ENCODE measurements around the gene AGK. TPM values are rescaled to one million over a fixed set of nuclear protein-coding genes. Genes with fewer than 3 reads are reported as not detected.
A peak's percentile ranks its signal among the peaks of the same experiment; 100 is the strongest.

AGK gene
- total RNA-seq, 6 experiments from 2014 or later: 14.7 to 18.0 (median 16.1) TPM

DNA sequence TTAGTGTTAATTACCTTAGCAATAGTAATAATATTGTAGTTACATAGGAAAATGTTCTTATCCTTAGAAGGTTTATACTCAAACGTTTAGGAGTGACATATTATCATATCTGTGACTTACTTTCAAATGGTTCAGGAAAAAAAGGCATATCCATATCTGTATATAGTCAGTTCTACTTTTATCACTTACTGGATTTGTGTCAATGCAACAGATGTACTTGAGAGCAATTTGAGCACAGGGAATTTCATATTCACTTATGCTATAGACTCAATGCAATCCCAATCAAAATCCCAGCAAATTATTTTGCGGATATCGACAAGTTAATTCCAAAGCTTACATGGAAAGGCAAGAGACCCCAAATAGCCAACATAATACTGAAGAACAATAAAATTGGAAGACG lies 140.8 kb downstream of the AGK start:
- TF ChIP-seq, protein P1, sequence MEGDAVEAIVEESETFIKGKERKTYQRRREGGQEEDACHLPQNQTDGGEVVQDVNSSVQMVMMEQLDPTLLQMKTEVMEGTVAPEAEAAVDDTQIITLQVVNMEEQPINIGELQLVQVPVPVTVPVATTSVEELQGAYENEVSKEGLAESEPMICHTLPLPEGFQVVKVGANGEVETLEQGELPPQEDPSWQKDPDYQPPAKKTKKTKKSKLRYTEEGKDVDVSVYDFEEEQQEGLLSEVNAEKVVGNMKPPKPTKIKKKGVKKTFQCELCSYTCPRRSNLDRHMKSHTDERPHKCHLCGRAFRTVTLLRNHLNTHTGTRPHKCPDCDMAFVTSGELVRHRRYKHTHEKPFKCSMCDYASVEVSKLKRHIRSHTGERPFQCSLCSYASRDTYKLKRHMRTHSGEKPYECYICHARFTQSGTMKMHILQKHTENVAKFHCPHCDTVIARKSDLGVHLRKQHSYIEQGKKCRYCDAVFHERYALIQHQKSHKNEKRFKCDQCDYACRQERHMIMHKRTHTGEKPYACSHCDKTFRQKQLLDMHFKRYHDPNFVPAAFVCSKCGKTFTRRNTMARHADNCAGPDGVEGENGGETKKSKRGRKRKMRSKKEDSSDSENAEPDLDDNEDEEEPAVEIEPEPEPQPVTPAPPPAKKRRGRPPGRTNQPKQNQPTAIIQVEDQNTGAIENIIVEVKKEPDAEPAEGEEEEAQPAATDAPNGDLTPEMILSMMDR (IDR thresholded peaks at IDR 0.05): no peak
- H3K27me3 Mint-ChIP-seq (ENCODE audit: insufficient read depth): no peaks in the 10 kb centered on the region
- H3K27ac Mint-ChIP-seq: no peak overlapping the region
- peaks cover 11% of the 10 kb centered on the region for H3K4me1 Mint-ChIP-seq (ENCODE audit: low read depth)
- no peaks in the 10 kb centered on the region for H3K9me3 Mint-ChIP-seq
- no peak overlapping the region for H3K4me3 Mint-ChIP-seq
- no peak for DNase-seq
- H3K36me3 Mint-ChIP-seq (ENCODE audit: low read depth): no peaks in the 10 kb centered on the region

DNA sequence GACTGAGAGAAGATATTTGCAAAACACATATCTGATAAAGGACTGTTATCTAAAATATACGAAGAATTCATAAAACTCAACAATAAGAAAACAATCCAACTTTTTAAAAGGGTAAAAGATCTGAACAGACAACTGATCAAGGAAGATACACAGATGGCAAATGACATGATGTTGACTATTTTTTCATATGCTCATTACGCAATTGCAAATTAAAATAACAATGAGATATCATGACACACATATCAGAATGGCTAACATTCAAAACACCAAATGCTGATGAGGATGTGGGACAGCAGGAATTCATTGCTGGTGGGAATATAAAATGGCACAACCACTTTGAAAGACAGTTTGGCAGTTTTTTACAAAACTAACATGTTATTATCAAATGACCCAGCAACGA lies 141.9 kb downstream of the AGK start:
- no peaks in the 10 kb centered on the region for H3K27me3 Mint-ChIP-seq (ENCODE audit: insufficient read depth)
- H3K4me1 Mint-ChIP-seq (ENCODE audit: low read depth): peaks cover 19% of the 10 kb centered on the region
- TF ChIP-seq, protein P1 (IDR thresholded peaks at IDR 0.05): no peak
- no peaks in the 10 kb centered on the region for H3K9me3 Mint-ChIP-seq
- H3K27ac Mint-ChIP-seq: no peak overlapping the region
- no peaks in the 10 kb centered on the region for H3K36me3 Mint-ChIP-seq (ENCODE audit: low read depth)
- H3K4me3 Mint-ChIP-seq: no peak overlapping the region
- no peak for DNase-seq

DNA sequence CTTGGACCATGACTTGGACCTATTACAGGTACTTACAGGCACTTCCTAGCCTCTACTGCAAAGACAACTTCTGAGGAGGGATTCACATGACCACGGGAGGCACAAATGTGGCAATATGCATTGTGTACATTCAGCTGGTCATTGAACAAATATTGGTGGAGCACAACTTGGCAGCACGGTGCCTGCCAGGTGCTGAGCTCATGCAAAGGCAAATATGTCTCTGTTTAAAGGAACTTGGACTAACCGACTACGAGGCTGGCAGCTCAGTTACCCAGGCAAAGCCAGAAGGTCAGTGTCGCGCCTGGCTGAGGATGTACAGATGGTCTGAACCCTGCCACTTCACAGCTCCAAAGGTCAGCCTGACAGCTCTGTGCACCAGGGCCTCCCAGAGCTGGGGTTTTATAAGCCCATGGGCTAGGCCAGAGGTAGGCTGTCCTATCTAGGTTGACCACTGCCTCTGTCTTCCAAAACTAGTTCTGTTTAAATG lies 144.6 kb downstream of the AGK start:
- TF ChIP-seq, protein P1 (IDR thresholded peaks at IDR 0.05): no peak
- Mint-ChIP-seq H3K9me3 (no peaks in the 10 kb centered on the region), H3K36me3 (ENCODE audit: low read depth) (no peaks in the 10 kb centered on the region), H3K27ac (no peak overlapping the region), H3K4me1 (ENCODE audit: low read depth) (peaks cover 31% of the 10 kb centered on the region), H3K4me3 (no peak overlapping the region), H3K27me3 (ENCODE audit: insufficient read depth) (peaks cover 1% of the 10 kb centered on the region; the same call in 1 of the 2 replicates)
- no peak for DNase-seq

DNA sequence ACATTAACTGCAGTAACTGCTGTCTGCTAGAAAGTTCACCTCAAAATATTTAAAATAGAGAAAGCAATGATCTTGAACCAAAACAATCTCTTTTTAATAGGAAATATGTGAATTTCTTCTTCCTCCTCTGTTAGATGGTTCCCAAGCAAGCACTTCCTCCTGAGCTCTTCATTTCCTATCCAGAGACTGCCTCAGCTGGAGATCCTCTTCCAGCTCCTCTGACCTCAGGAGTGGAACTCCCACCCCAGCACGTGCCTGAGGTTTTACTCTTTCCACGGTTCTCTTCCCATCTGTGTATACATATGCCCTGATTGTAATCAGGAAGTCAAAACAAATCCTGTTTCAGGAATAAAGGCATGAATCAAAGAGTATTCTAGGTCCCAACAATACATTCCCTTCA lies 145.1 kb downstream of the AGK start:
- Mint-ChIP-seq H3K9me3 (no peaks in the 10 kb centered on the region), H3K36me3 (ENCODE audit: low read depth) (no peaks in the 10 kb centered on the region), H3K27me3 (ENCODE audit: insufficient read depth) (peaks cover 4% of the 10 kb centered on the region; the same call in 1 of the 2 replicates), H3K4me1 (ENCODE audit: low read depth) (peaks cover 34% of the 10 kb centered on the region), H3K4me3 (no peak overlapping the region), H3K27ac (no peak overlapping the region)
- TF ChIP-seq, protein P1 (IDR thresholded peaks at IDR 0.05): no peak
- no peak for DNase-seq

DNA sequence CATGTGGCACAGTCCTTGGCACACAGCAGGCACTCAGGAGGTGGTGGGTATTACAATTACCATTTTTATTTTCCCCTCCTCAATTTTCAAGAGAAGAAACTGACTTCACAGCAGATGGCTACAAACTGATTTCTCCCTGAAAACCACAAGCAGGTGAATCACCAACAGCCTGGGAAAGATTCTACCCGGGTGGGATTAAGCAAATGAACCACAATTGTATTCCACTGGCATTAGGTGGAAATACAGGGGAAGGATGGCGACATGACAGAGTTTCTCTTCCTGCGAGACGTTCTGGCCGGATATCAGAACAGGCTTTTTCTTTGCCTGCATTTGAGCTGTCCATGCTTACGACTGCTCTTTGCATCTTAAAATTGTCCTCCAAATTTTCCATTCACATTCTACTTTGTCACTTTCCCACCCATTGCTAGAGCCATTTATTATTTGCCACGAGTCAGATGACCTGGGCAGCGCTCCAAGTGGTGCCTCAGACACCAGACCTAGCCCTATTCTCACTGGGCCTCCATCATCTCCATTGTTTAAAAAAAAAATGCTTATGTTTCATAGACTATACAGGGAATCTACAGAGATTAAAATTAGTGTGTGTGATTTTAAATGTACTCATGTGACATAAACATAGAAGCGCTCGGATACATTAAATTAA lies 146.1 kb downstream of the AGK start:
- Mint-ChIP-seq H3K36me3 (ENCODE audit: low read depth) (no peaks in the 10 kb centered on the region), H3K9me3 (no peaks in the 10 kb centered on the region), H3K27ac (no peak overlapping the region), H3K4me1 (ENCODE audit: low read depth) (peaks cover 35% of the 10 kb centered on the region), H3K4me3 (no peak overlapping the region), H3K27me3 (ENCODE audit: insufficient read depth) (peaks cover 4% of the 10 kb centered on the region; the same call in 1 of the 2 replicates)
- DNase-seq: peak; percentile 46
- TF ChIP-seq, protein P1 (IDR thresholded peaks at IDR 0.05): no peak

Data from HFFc6 (cell line).